ENCODE results near the gene WSCD2. TPM values are rescaled to one million over a fixed set of nuclear protein-coding genes. Genes with fewer than 3 reads are reported as not detected.

Gene WSCD2
- total and polyA plus RNA-seq, 12 donors = 0.01 to 2.8 (median 0.44) TPM; not detected in 3

GRCh38 chr12:108266131-108266530 is 137.0 kb downstream of the WSCD2 start:
- TF ChIP-seq CTCF (IDR thresholded peaks at IDR 0.05) = no peak
- DNase-seq (no peak), ATAC-seq (no peak)
- Histone ChIP-seq H3K4me1 (peaks cover 0 to 15% (median 0%) of the 10 kb centered on the region in 9 donors), H3K27ac (no peak overlapping the region), H3K4me3 (no peak overlapping the region), H3K9me3 (peaks cover 0 to 9% (median 7%) of the 10 kb centered on the region in 11 donors), H3K36me3 (no peaks in the 10 kb centered on the region), H3K27me3 (peaks cover 0 to 6% (median 0%) of the 10 kb centered on the region in 7 donors)
- intact Hi-C loops (cut with DNase I) = no loop called here
- 74 to 78% methylated on average over 1 of the region's 1 CpG for WGBS, 2 donors

- no peak for DNase-seq
- WGBS, 2 donors = 61 to 77% methylated on average over 4 of the region's 4 CpGs
- TF ChIP-seq CTCF (IDR thresholded peaks at IDR 0.05) = no peak
- Histone ChIP-seq H3K27ac (no peak overlapping the region), H3K36me3 (no peaks in the 10 kb centered on the region), H3K9me3 (no peaks in the 10 kb centered on the region), H3K27me3 (peaks cover 0 to 6% (median 0%) of the 10 kb centered on the region in 7 donors), H3K4me3 (no peak overlapping the region), H3K4me1 (peaks cover 0 to 15% (median 0%) of the 10 kb centered on the region in 9 donors)
- no peak for ATAC-seq
- intact Hi-C loops (cut with DNase I) = no loop called here
These were observed 138.4 kb downstream of the WSCD2 start for GRCh38 chr12:108267450-108267849.

GRCh38 chr12:108268397-108268796 is 139.3 kb downstream of the WSCD2 start:
- Histone ChIP-seq H3K36me3 (no peaks in the 10 kb centered on the region), H3K9me3 (no peaks in the 10 kb centered on the region), H3K4me3 (no peak overlapping the region), H3K27me3 (peaks cover 0 to 7% (median 0%) of the 10 kb centered on the region in 7 donors), H3K4me1 (peaks cover 0 to 15% (median 0%) of the 10 kb centered on the region in 9 donors), H3K27ac (no peak overlapping the region)
- ATAC-seq (no peak), DNase-seq (no peak)
- intact Hi-C loops (cut with DNase I) = no loop called here
- 41 to 45% methylated on average over 1 of the region's 1 CpG for WGBS, 2 donors
- no peak for TF ChIP-seq CTCF (IDR thresholded peaks at IDR 0.05)

GRCh38 chr12:108269224-108269623 is 140.1 kb downstream of the WSCD2 start:
- intact Hi-C loops (cut with DNase I) = no loop called here
- no peaks in the 10 kb centered on the region for H3K9me3 ChIP-seq
- no peak for ATAC-seq
- 82 to 90% methylated on average over 1 of the region's 1 CpG for WGBS, 2 donors
- no peaks in the 10 kb centered on the region for H3K36me3 ChIP-seq
- H3K4me1 ChIP-seq = peaks cover 0 to 15% (median 0%) of the 10 kb centered on the region in 9 donors
- H3K27ac ChIP-seq = no peak overlapping the region
- TF ChIP-seq CTCF (IDR thresholded peaks at IDR 0.05) = no peak
- H3K4me3 ChIP-seq = no peak overlapping the region
- peaks cover 0 to 7% (median 0%) of the 10 kb centered on the region in 7 donors for H3K27me3 ChIP-seq
- no peak for DNase-seq

Measured in heart right ventricle (tissue), 16 donors.